GM18520 (cell line): Measurements from ENCODE around the gene GREB1L.

Experiments used
- ATAC-seq: cut with Tn5 transposase; IDR thresholded peaks from one replicate; pipeline ENCODE4 v1.9.1; 2021; ENCODE audit not compliant: unreplicated experiment

Gene GREB1L

DNA sequence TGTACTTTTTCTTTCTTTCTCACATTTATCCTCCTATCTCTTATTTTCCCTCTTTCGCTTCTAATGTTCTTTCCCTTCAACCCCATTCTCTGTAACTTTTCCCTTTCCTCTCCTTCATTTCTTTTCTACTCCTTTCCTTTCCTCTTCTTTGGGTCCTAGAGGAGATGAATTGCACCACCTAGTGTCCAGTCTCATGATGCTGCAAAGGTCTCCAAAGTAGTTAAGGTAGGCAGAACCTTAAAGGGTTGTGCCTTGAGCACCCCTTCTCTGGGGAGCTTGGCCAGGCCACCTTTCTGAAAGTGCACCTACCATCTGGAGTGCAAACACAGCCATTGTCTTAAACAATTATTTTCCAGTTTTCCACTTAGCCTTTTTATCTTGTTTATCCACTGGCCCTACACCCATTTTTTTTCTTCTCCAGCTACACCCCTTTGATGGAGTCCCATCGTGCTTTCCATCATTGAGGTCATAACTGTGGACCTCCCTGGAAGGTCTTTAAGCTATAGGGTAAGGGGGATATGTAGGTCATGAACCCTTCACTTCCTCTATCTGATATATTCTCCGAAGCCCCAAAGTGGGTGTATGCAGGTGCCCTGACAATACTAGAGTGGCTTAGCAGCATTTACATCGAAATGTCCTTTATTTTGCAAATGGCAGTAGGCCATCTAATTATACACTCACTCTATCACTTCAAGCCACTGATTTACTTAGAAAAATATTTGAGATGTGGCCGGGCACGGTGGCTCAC is 202.6 kb downstream of the GREB1L start:
- no peak for ATAC-seq

- no peak for ATAC-seq
Measured at GRCh38 chr18:21448299-21448698, 206.3 kb downstream of the GREB1L start.

GRCh38 chr18:21449367-21450290 is 207.6 kb downstream of the GREB1L start:
- ATAC-seq = no peak

DNA sequence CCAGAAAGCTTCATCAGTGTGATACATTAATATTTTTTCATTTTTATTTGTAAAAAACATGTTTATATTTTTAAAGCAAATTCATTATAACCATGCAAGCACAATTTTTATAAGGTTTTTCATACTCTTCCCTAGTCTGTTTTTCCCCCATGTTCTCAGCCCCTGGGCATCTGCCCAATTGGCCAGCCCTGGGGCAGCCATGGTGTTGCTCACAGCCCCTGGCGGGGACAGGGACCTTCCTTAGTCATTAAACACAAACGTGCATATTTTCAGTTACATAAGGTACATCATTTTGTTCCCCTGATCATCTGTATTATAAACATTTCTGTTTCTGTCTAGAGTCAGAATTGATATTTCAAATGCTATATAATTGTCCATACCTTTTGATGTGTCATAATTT is 208.5 kb downstream of the GREB1L start:
- no peak for ATAC-seq

GRCh38 chr18:21450913-21451312 is 208.9 kb downstream of the GREB1L start:
- no peak for ATAC-seq

- no peak for ATAC-seq
Measured at GRCh38 chr18:21451851-21452250, 209.8 kb downstream of the GREB1L start.

GRCh38 chr18:21452276-21452780 is 210.3 kb downstream of the GREB1L start:
- ATAC-seq = no peak

DNA sequence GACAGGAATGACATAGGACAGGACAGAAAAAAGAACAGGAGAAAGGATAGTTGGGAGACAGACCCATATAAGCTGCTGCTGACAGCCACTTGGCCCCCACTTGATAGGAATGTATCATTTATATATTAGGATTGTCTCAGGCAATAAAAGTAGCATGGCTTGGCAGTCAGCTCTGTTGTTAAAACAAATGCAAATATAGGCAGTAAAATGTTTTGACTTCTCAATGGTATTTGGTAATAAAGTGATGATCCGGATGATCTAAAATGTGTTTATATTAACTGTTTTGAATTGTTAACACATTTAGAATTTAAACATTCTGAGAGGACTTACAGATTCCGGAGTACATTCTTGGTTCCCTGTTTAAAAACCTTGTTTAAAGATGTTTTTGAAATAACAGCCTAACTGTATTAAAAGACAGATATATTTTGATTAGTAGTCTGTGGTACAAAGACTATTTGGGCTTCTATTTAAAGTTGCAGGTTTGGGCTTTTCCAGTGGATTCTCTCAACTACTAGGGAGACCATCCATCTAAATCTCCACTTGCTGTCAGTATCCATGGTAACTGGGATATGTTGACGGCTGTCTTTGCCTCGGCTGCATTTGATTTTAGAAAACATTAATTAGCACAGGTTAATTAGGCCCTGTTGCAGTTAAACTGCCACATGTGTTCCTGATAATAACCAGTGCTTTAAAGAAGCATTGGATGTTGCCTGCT is 210.9 kb downstream of the GREB1L start:
- ATAC-seq = no peak

- ATAC-seq = no peak
Measured at GRCh38 chr18:21453511-21453901, 211.5 kb downstream of the GREB1L start.

- ATAC-seq = no peak
Measured at GRCh38 chr18:21454725-21455124, 212.7 kb downstream of the GREB1L start.

DNA sequence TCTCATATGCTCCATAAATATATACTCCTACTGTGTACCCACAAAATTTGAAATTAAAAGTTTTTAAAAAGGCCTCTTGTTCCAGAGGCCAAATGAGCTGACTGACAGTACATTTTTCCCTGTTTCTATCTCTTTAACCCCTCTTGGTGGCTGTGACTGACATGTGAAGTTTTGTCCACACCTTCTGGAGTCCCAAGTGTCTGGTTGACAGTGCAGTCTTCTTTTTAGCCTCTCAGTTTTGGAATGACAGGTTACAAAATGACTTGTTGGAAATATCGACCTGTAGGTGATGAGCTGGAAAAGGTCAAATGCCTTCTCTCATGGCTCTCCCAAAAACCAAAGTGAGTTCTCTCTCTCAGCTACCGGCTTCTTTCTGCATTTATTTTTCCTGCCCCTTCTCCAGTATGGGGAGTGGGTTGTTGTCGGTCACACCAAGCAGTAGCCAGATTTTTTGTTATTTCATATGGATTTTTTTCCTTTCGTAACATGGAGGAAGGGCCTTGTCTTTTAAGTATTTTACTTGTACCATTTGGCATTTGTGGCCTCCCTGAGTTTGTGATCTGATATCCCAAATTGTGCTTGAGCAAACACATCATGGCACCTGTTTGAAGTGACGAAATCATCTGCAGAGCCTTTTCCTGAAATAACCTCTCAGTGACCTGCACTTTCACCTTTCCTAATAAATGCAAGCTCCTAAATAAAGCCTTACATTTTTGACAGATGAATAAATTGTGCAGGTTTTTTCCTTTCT is 214.6 kb downstream of the GREB1L start:
- ATAC-seq = no peak

DNA sequence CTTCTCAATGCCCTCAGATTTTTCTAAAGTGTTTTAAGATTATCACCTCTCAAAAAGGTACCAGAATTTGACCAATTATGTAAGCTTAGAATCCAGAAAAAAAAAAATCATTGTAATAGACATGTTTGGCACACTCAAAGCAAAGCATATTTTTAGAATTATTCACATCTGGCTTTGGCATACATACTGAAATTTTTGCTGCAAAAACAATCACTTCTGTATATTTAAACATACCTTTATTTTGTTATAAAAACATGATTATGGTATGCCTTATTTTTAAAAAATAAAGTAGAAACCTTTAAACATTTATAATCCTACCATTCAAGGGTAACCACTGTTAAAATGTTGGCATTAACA is 215.1 kb downstream of the GREB1L start:
- ATAC-seq = no peak

- ATAC-seq = no peak
Measured at GRCh38 chr18:21458310-21458709, 216.3 kb downstream of the GREB1L start.

DNA sequence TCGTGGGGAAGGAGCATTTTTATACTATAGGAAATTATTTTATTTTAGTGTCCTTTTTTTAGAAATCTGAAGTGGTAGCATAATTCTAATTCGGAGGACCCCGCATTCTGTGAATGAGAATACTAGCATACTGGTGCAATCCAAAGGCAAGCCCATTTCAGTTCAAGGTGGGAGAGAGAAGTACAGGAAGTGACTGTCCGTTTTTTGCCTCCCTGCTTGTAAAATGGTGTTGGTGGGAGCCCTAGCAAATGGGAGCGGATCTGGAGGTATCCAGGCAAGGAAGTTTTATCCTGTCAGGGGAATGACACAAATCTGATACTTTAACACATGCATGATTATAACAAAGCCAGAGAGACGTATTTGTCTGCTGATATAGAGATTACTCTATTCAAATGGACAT is 216.8 kb downstream of the GREB1L start:
- no peak for ATAC-seq

DNA sequence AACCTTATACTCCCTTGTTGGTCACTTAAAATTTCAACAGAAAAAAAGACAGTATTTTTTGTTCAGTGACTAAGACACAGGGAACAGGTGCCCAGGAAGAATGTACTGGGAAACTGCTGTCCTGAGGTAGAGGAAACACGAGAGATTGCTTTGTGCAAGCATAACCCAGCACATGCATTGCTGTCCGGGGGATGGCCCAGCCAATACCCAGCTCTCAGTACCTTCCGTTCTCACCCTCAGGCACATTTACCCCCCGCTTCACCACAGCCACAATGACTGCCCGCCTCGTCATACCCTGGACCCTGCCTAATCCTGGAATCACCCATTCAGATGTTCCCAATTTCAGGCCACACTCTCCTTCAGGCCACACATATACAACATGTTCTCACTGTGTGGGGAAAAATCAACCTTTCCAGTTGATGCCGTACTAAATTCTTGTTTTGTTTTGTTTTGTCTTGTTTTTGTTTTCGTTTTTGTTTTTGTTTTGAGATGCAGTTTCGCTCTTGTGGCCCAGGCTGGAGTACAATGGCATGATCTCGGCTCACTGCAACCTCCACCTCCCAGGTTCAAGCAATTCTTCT is 217.8 kb downstream of the GREB1L start:
- no peak for ATAC-seq

DNA sequence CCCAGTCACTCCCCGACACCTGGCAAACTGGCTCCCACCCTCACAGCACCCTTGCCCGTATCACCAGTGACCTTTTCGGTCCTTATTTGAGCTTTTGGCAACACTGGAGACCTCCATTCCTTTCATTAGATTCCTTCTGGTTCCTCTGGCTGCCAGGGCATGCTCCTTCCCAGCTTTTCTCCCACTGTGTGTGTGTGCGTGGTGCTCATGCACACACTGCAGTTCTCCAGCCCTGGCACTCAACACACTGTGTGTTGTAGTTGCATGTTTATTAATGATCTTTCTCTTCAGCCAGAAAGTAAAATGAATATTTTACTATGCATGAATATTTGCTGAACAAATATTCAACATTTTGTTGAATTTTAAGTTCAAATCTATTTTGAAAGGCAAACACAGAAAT is 219.4 kb downstream of the GREB1L start:
- ATAC-seq = no peak

GRCh38 chr18:21463718-21464117 is 221.7 kb downstream of the GREB1L start:
- ATAC-seq = no peak

GRCh38 chr18:21468514-21469164 is 226.6 kb downstream of the GREB1L start:
- ATAC-seq = no peak

DNA sequence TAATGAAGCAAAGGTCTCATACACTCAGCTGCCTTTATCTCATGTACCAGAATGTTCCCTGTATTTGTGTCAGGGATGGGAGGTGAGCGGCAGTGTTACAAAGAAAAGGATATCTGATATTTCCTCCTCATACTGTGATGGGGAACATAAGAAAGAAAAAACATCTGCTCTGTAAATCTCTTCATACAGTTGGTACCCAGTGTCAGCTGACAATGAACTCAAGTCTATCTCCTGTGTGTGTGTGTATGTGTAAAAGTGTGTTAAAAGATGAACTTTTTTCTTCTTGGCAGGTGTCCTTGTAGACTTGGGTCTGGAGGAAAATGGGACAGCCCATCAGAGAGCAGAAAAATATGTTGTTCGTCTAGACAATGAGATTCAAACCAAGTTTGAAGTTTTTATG is 230.7 kb downstream of the GREB1L start:
- ATAC-seq = no peak

DNA sequence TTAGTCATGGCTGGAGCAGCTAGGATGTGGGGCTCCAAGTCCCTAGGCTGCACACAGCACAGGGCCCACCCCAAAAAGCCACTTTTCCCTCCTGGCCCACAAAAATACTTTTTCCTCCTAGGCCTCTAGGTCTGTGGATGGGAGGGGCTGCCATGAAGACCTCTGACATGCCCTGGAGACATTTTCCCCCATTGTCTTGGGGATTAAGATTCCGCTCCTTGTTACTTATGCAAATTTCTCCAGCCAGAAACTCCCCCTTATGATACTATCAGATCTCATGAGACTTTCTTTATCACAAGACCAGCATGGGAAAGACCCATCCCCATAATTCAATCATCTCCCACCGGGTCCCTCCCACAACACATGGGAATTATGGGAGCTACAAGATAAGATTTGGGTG is 232.6 kb downstream of the GREB1L start:
- no peak for ATAC-seq
